Smooth muscle cell (in vitro differentiated cells): ENCODE results near the gene ANGPT4. TPM values are rescaled to one million over a fixed set of nuclear protein-coding genes. Genes with fewer than 3 reads are reported as not detected.

ENCODE experiments used
- DNase-seq: peaks from one replicate; lab custom pipeline; 2025; ENCODE audit not compliant: unreplicated experiment; lab: John Stamatoyannopoulos, UW
- H2AFZ ChIP-seq: fragments of 200-600 bp; sonication (generic); 2 replicates; pipeline ENCODE4 v1.6.0; 2016; ENCODE audit warnings: antibody characterized with exemption, low read depth, mild to moderate bottlenecking
- H3F3A ChIP-seq: fragments of 200-600 bp; sonication (generic); 2 replicates; pipeline ENCODE4 v1.6.0; 2017; ENCODE audit warnings: antibody characterized with exemption, low read depth
- H3K27ac ChIP-seq: fragments of 200-600 bp; sonication (generic); 2 replicates; pipeline ENCODE4 v1.5.1; 2016; ENCODE audit warnings: low read depth, mild to moderate bottlenecking
- H3K27me3 ChIP-seq: fragments of 200-600 bp; sonication (generic); 2 replicates; pipeline ENCODE4 v1.6.1; 2016; ENCODE audit warnings: low read depth, mild to moderate bottlenecking
- H3K36me3 ChIP-seq: fragments of 200-600 bp; sonication (generic); 2 replicates; pipeline ENCODE4 v1.5.1; 2016; ENCODE audit warnings: low read depth
- H3K4me1 ChIP-seq: fragments of 200-600 bp; sonication (generic); 2 replicates; pipeline ENCODE4 v1.5.1; 2016; ENCODE audit warnings: low read depth
- H3K4me2 ChIP-seq: fragments of 200-600 bp; sonication (generic); 2 replicates; pipeline ENCODE4 v1.6.0; 2016; ENCODE audit warnings: mild to moderate bottlenecking
- H3K4me3 ChIP-seq: fragments of 200-600 bp; sonication (generic); 2 replicates; pipeline ENCODE4 v1.5.1; 2016; ENCODE audit warnings: mild to moderate bottlenecking
- H3K79me2 ChIP-seq: fragments of 200-600 bp; sonication (generic); 2 replicates; pipeline ENCODE4 v1.6.0; 2016; ENCODE audit warnings: low read depth, mild to moderate bottlenecking
- H3K9ac ChIP-seq: fragments of 200-600 bp; sonication (generic); 2 replicates; pipeline ENCODE4 v1.6.0; 2016; ENCODE audit warnings: low read depth
- H3K9me3 ChIP-seq: fragments of 200-600 bp; sonication (generic); replicated peaks from 2 replicates; pipeline ENCODE4 v1.5.1; 2016; ENCODE audit warnings: low read depth
- H4K20me1 ChIP-seq: fragments of 200-600 bp; sonication (generic); 2 replicates; pipeline ENCODE4 v1.6.0; 2016; ENCODE audit warnings: low read depth
- CTCF ChIP-seq: fragments of 200-600 bp; sonication (generic); IDR thresholded peaks from 2 replicates; pipeline ENCODE4 v1.5.1; 2017; ENCODE audit warnings: borderline replicate concordance, mild to moderate bottlenecking, antibody characterized with exemption; ENCODE audit not compliant: insufficient read depth, poor library complexity, severe bottlenecking
- WGBS: methylation state at CpG from one replicate; pipeline ENCODE4 v1.1.7; 2016; ENCODE audit warnings: low lambda C conversion rate; 5-methylcytosine and 5-hydroxymethylcytosine counted together
- polyA plus RNA-seq: library from polyadenylated mRNA; unstranded; fragments of >200 nt; fragmentation: Nextera tagmentation; extraction: Ambion mirVana; gene quantifications from 2 replicates; pipeline ENCODE4 v1.2.1, GENCODE V29; 2016
- total RNA-seq: library from RNA; depleted of rRNA; stranded (reverse); fragments of >200 nt; gene quantifications from 2 replicates; pipeline ENCODE4 v1.2.3, GENCODE V29; 2014

The ANGPT4 gene
- total and polyA plus RNA-seq, 2 experiments from 2014 or later, result 0.39 TPM; not detected in 1

GRCh38 chr20:840503-840857 is 75.7 kb downstream of the ANGPT4 start:
- no peaks in the 10 kb centered on the region for H3K4me1 ChIP-seq
- H3K4me3 ChIP-seq, result peak overlapping the region; percentile 58
- DNase-seq, result no peak
- no peak overlapping the region for H3K27ac ChIP-seq
- TF ChIP-seq CTCF, result no peak
- H4K20me1 ChIP-seq, result peaks cover 19% of the 10 kb centered on the region
- WGBS, result 94% methylated on average over 7 of the region's 7 CpGs
- no peaks in the 10 kb centered on the region for H3K36me3 ChIP-seq
- H3K79me2 ChIP-seq, result no peaks in the 10 kb centered on the region
- no peaks in the 10 kb centered on the region for H3F3A ChIP-seq
- peak overlapping the region; percentile 89 for H3K4me2 ChIP-seq
- no peak overlapping the region for H2AFZ ChIP-seq
- peaks cover 35% of the 10 kb centered on the region for H3K27me3 ChIP-seq
- no peaks in the 10 kb centered on the region for H3K9me3 ChIP-seq
- no peak overlapping the region for H3K9ac ChIP-seq

GRCh38 chr20:839626-840025 is 76.5 kb downstream of the ANGPT4 start:
- H3K27me3 ChIP-seq, result peaks cover 35% of the 10 kb centered on the region
- H3K9ac ChIP-seq, result no peak overlapping the region
- peaks cover 3% of the 10 kb centered on the region for H3K4me1 ChIP-seq
- peaks cover 18% of the 10 kb centered on the region for H4K20me1 ChIP-seq
- H3K4me3 ChIP-seq, result no peak overlapping the region
- H3F3A ChIP-seq, result no peaks in the 10 kb centered on the region
- TF ChIP-seq CTCF, result no peak
- no peak overlapping the region for H3K4me2 ChIP-seq
- H3K36me3 ChIP-seq, result no peaks in the 10 kb centered on the region
- H3K9me3 ChIP-seq, result no peaks in the 10 kb centered on the region
- no peak overlapping the region for H3K27ac ChIP-seq
- DNase-seq, result no peak
- H3K79me2 ChIP-seq, result no peaks in the 10 kb centered on the region
- 95% methylated on average over 11 of the region's 11 CpGs for WGBS
- H2AFZ ChIP-seq, result no peak overlapping the region

GRCh38 chr20:839015-839414 is 77.1 kb downstream of the ANGPT4 start:
- no peaks in the 10 kb centered on the region for H3F3A ChIP-seq
- H3K79me2 ChIP-seq, result no peaks in the 10 kb centered on the region
- H3K9ac ChIP-seq, result no peak overlapping the region
- no peak for TF ChIP-seq CTCF
- H4K20me1 ChIP-seq, result peaks cover 16% of the 10 kb centered on the region
- H3K4me3 ChIP-seq, result no peak overlapping the region
- peaks cover 8% of the 10 kb centered on the region for H3K4me1 ChIP-seq
- H3K4me2 ChIP-seq, result no peak overlapping the region
- no peak overlapping the region for H3K27ac ChIP-seq
- DNase-seq, result no peak
- peaks cover 35% of the 10 kb centered on the region for H3K27me3 ChIP-seq
- no peaks in the 10 kb centered on the region for H3K9me3 ChIP-seq
- H2AFZ ChIP-seq, result no peak overlapping the region
- H3K36me3 ChIP-seq, result no peaks in the 10 kb centered on the region
- 94% methylated on average over 5 of the region's 5 CpGs for whole genome bisulfite sequencing

GRCh38 chr20:836190-836589 is 79.9 kb downstream of the ANGPT4 start:
- no peaks in the 10 kb centered on the region for H4K20me1 ChIP-seq
- no peaks in the 10 kb centered on the region for H3F3A ChIP-seq
- no peaks in the 10 kb centered on the region for H3K36me3 ChIP-seq
- no peaks in the 10 kb centered on the region for H3K79me2 ChIP-seq
- DNase-seq, result no peak
- peaks cover 14% of the 10 kb centered on the region for H3K27me3 ChIP-seq
- no peaks in the 10 kb centered on the region for H3K9me3 ChIP-seq
- no peak overlapping the region for H3K27ac ChIP-seq
- WGBS, result 96% methylated on average over 1 of the region's 1 CpG
- H3K4me2 ChIP-seq, result no peak overlapping the region
- TF ChIP-seq CTCF, result no peak
- peaks cover 8% of the 10 kb centered on the region for H3K4me1 ChIP-seq
- no peak overlapping the region for H2AFZ ChIP-seq
- no peak overlapping the region for H3K4me3 ChIP-seq
- H3K9ac ChIP-seq, result no peak overlapping the region
